Neural crest cell (in vitro differentiated cells): ENCODE measurements around the gene PAGE4. TPM values are rescaled to one million over a fixed set of nuclear protein-coding genes. Genes with fewer than 3 reads are reported as not detected.

ENCODE experiments used
- DNase-seq: peaks from one replicate; pipeline ENCODE4 v3.0.0; 2021; ENCODE audit warnings: low read depth, mixed read lengths, low spot score
- H3K27ac Mint-ChIP-seq: one replicate; pipeline ENCODE4 v1.8.0; 2021; ENCODE audit warnings: mild to moderate bottlenecking, mixed read lengths; ENCODE audit not compliant: unreplicated experiment
- H3K27me3 Mint-ChIP-seq: 2 replicates; pipeline ENCODE4 v1.8.0; 2021; ENCODE audit warnings: low read depth, mild to moderate bottlenecking, mixed read lengths
- H3K36me3 Mint-ChIP-seq: 2 replicates; pipeline ENCODE4 v1.8.0; 2021; ENCODE audit warnings: low read depth, mild to moderate bottlenecking, mixed read lengths
- H3K4me1 Mint-ChIP-seq: 2 replicates; pipeline ENCODE4 v1.8.0; 2021; ENCODE audit warnings: mixed read lengths
- H3K4me3 Mint-ChIP-seq: one replicate; pipeline ENCODE4 v1.8.0; 2021; ENCODE audit warnings: mild to moderate bottlenecking, mixed read lengths
- H3K9me3 Mint-ChIP-seq: 2 replicates; pipeline ENCODE4 v1.8.0; 2021; ENCODE audit warnings: mixed read lengths
- CTCF ChIP-seq: fragments of 200-600 bp; sonication (generic); conservative IDR thresholded peaks from 2 replicates; pipeline ENCODE4 v1.5.0; 2021; ENCODE audit warnings: antibody characterized with exemption, mild to moderate bottlenecking
- total RNA-seq: library from RNA; stranded (reverse); gene quantifications from 2 replicates; pipeline ENCODE4 v1.2.1, GENCODE V29; 2021

The PAGE4 gene
- total RNA-seq, 1 donor from 2014 or later = not detected

GRCh38 chrX:49860867-49861535 lies 31.9 kb downstream of the PAGE4 start:
- Mint-ChIP-seq H3K9me3 (peaks cover 17% of the 10 kb centered on the region), H3K27me3 (no peaks in the 10 kb centered on the region), H3K4me1 (no peaks in the 10 kb centered on the region), H3K36me3 (no peaks in the 10 kb centered on the region), H3K4me3 (no peak overlapping the region), H3K27ac (no peak overlapping the region)
- DNase-seq = no peak
- no peak for TF ChIP-seq CTCF

- Mint-ChIP-seq H3K4me3 (no peak overlapping the region), H3K4me1 (no peaks in the 10 kb centered on the region), H3K9me3 (peaks cover 13% of the 10 kb centered on the region), H3K36me3 (no peaks in the 10 kb centered on the region), H3K27me3 (peaks cover 2% of the 10 kb centered on the region), H3K27ac (no peak overlapping the region)
- no peak for TF ChIP-seq CTCF
- no peak for DNase-seq
These were observed 33.0 kb downstream of the PAGE4 start for GRCh38 chrX:49862093-49862492.

DNA sequence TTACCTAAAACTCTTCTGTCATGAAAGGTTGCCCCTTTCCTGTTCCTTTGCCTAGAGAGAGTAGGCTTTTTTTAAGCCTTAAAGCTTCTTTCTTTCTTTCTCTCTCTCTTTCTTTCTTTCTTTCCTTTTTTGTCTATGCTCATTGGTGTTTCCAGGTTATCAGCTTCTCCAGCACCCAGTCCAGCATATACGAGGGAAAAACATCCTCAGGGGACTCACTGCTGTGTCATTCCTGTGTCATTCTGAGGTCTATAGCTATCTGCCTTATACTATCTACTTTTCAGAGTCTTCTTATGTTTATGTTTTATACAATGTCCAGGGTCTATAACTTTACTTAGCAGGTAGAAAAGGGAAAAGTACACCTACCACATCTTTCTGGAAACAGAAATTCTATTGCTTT lies 39.6 kb downstream of the PAGE4 start:
- H3K9me3 Mint-ChIP-seq = no peaks in the 10 kb centered on the region
- TF ChIP-seq CTCF = no peak
- H3K4me3 Mint-ChIP-seq = no peak overlapping the region
- DNase-seq = no peak
- no peaks in the 10 kb centered on the region for H3K36me3 Mint-ChIP-seq
- H3K27me3 Mint-ChIP-seq = peaks cover 16% of the 10 kb centered on the region
- no peaks in the 10 kb centered on the region for H3K4me1 Mint-ChIP-seq
- no peak overlapping the region for H3K27ac Mint-ChIP-seq

DNA sequence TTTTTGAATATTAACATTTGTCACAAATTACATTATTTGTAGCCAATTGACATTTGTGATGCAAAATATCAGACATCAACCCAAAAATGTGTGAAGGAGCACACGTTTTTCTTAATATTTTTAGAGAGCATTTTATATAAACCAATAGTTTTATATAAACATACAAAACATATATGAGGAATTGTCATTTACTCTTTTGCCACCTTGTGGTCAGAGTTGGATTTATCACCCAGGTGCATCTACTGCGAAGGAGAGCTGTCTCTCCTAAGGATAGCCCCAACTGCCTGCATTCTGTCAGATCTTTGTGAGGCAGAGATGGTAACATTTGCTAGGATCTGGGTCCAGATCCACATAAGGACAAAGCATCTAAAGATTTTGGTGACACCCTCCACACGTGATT lies 47.6 kb downstream of the PAGE4 start:
- DNase-seq = no peak
- no peak overlapping the region for H3K27ac Mint-ChIP-seq
- TF ChIP-seq CTCF = peak; percentile 68
- H3K4me1 Mint-ChIP-seq = peaks cover 14% of the 10 kb centered on the region
- peaks cover 7% of the 10 kb centered on the region for H3K9me3 Mint-ChIP-seq
- peak overlapping the region; percentile 85 for H3K4me3 Mint-ChIP-seq
- H3K36me3 Mint-ChIP-seq = peaks cover 7% of the 10 kb centered on the region
- H3K27me3 Mint-ChIP-seq = no peaks in the 10 kb centered on the region

DNA sequence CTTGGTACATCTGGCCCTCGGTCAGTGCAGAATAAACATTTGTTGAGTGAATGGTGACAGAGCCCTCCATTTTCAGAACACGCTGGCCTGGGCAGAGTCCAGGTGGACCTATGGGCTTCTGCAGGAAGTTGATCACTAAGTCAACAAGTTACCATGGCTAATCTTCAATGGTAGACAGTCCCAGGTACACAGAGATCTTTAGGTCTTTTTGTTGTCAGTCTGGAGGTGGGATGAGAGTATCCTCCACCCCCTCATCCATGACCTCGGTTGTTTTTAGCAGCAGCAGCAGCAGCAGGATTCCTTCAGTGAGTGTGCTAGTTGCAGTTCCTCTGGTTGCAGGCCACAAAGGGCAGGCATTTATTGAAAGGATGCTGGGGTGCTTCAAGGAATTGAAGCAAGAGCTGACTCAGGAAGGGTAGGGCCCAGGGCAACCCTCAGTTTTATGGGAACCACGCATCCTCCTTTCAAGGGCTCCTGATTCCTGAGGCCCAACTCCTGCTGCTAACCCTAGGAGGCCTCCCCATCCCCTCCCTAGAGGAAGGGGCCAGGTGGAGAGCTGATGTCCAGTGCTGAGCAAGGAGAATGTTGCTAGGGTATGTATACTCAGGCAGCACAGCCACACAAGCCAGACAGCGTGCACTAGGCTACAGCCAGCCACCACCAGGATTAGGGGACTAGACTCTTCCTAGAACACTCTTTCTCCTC lies 48.4 kb downstream of the PAGE4 start:
- Mint-ChIP-seq H3K9me3 (peaks cover 7% of the 10 kb centered on the region), H3K36me3 (peaks cover 9% of the 10 kb centered on the region), H3K4me3 (peak overlapping the region; percentile 85), H3K4me1 (peaks cover 18% of the 10 kb centered on the region), H3K27ac (no peak overlapping the region), H3K27me3 (no peaks in the 10 kb centered on the region)
- DNase-seq = no peak
- no peak for TF ChIP-seq CTCF
